GM21423 (cell line): ENCODE measurements around the gene C17orf100.

Experiments used
- ATAC-seq: cut with Tn5 transposase; IDR thresholded peaks from one replicate; pipeline ENCODE4 v1.9.1; 2021; ENCODE audit warnings: mild to moderate bottlenecking, moderate library complexity; ENCODE audit not compliant: unreplicated experiment

Gene C17orf100

GRCh38 chr17:6668219-6668618 lies 16.7 kb downstream of the C17orf100 start:
- no peak for ATAC-seq

GRCh38 chr17:6668727-6669425 lies 17.3 kb downstream of the C17orf100 start:
- no peak for ATAC-seq

DNA sequence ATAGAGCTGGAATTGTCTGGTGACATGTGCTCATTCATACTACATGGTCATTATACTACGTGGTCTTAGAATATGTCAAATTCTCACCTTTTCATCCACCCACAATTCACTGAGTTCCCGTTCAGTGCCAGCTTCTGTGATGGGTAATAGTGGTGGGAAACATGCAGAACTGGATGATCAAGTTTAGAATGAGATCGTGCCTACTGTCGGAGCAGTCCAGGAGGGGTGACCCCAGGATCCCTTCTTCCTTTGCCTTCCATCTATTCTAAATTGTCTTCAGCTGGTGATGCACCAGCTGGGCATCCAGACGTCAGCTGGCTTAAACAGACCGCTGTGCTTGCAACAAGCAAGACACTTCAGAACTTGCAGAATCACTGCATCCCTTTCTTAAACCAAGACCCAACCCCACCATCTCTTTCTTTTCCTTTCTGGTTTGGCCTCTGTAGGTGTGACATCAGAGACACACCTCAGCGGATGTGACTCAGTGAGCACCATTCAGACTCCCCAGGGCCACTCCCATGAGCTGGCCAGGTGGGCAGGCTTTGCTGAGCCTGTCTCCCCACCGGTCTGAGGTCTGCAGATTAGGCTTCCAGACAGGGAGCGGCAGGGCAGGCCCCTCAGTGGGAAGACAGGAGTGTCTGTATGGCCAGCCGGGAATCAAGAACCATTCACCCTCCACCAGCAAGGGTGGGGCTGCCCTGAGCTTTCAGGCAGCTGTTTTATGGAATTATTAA lies 18.1 kb downstream of the C17orf100 start:
- no peak for ATAC-seq

DNA sequence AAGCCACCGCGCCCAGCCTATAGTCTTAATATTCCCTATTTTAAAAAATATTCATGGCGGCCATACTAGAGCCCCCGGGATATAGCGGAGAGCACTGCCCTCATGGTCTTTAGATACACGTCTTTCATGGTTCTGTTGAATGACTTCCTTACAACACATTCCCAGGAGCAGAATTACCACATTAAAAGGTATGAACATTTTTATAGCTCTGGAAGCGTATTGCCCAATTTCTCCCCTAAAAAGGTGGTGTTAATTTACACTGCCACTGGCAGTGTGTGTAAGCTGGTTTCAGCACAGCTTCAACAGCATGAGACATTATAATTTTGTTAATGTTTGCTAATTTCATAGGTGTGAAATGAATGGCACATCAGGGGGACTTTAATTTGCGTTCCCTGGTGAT lies 19.0 kb downstream of the C17orf100 start:
- ATAC-seq, result no peak

DNA sequence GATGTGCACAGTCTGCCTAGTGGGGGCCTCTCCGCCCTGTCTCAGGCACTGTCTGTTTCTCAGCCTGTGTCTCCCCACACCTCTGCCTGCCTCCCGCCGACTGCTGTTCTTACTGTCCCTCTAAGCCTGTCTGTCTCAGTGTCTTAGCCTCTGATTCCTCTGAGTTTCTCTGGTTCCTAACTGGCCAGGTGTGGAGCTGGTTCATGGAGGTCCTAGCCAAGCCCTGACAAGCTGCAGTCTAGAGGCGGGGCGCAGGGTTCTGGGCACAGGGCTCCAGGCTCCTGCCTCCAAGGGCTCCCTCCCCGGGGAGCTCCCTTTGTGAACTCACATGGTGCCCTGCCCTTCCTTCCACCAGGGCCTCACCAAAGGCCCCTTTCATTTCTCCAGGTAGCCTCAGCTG lies 19.4 kb downstream of the C17orf100 start:
- ATAC-seq, result no peak

DNA sequence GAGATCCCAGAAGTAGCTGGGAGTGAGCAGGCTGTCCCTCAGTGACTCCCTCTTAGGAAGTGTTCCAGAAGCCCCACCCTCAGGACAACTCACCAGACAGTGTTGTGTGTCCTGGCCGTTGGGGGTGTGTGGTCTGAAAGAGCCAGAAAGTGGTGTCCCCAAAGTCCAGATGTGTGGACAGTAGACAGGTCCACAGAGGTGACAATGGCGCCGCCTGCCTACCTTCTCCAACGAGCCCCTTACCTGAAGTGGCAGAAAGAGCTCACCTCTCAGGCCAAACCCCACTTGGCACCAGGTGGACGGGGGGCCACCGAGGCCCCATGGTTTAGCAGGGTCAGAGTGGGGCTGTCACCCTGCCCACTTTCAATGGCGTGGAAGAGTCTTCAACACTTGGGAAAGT lies 19.9 kb downstream of the C17orf100 start:
- no peak for ATAC-seq

DNA sequence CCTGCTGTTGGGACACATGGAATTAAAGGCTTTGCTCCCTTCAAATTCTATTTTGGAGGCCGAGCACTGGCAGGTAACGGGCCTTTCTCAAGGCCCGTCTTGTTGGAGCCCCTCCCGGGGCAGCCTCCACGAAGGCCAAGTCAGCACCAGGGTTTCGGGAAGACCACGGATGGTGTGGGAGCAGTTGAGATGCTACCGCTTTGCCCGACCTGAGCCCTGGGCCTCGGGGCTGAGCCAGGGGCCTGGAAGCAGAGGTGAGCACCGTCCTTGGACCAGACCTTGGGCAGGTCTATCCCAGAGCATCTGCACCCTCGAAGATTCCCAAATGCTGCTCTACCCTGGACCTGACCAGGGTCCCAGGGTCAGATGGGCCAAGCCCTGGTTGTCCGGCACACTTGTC lies 23.0 kb downstream of the C17orf100 start:
- ATAC-seq, result no peak

- no peak for ATAC-seq
Observed at GRCh38 chr17:6675201-6675825, 23.8 kb downstream of the C17orf100 start.

GRCh38 chr17:6676802-6677157 lies 25.2 kb downstream of the C17orf100 start:
- no peak for ATAC-seq

DNA sequence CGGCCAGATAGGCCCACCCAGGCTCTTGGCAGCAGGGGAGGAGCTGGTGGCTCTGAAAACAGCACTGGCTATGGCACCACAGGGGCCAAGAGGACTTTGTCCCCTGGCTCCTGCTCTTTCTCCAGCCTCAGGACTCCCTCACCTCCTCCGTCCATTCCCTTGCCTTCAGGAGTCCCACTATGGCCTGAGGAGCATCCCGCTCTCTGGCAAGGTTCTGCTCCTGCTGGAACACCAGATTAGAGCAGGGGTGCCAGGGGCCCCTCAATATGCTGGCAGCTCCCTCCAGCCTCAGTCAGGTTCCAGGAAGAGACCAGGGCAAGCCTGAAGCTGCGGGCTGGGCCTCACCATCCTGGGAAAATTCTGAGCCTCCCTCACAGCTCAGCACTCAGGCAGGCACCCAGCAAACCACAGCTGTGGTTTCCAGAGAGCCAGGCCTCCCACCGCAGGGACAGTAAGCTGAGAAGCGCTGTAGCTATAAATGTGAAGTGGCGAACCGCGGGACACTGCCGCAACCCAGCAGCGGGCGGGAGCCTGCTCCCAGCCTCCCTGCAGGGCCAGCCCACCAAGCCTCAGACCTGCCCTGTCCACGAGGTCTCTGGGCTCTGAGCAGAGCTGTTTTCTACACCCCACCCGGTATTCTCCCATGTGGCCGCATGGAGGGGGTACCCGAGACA lies 25.7 kb downstream of the C17orf100 start:
- ATAC-seq, result no peak

GRCh38 chr17:6677946-6678345 lies 26.4 kb downstream of the C17orf100 start:
- no peak for ATAC-seq

DNA sequence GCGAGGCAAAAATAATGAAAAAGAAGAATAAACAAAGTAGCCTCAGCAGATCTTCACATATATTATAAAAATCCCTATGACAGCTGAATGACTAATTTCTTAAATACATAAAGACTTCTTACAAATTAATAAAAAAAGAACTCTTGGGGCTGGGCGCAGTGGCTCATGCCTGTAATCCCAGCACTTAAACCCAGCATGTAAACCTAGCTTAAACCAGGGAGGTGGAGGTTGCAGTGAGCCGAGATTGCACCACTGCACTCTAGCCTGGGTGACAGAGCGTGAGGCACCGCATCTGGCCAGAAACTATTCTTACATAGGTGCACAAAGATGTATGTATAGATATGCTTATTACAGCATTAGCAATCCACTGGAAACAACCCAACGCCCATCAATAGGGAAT lies 27.7 kb downstream of the C17orf100 start:
- ATAC-seq, result no peak

GRCh38 chr17:6681176-6681575 lies 29.6 kb downstream of the C17orf100 start:
- no peak for ATAC-seq

GRCh38 chr17:6681671-6682070 lies 30.1 kb downstream of the C17orf100 start:
- no peak for ATAC-seq

DNA sequence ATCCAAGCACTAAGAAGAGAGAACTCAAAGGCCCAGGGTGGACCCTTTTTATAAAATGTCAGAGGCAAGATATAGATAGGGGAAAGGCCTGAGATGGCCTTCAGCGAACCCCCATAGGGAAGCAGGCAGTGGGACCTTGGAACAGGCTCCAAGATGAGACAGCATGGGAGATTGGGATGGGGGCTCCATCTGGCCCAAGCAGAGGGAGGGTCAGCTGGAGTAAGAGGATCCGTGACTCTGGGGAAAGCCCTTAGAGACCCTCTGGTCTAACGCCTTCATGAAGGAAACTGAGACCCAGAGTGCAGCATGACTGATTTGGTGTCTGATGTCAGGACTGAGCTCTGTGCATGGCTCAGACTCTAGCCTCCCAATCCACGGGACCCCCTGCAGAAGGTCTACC lies 30.8 kb downstream of the C17orf100 start:
- no peak for ATAC-seq

GRCh38 chr17:6683081-6683684 lies 31.6 kb downstream of the C17orf100 start:
- no peak for ATAC-seq

DNA sequence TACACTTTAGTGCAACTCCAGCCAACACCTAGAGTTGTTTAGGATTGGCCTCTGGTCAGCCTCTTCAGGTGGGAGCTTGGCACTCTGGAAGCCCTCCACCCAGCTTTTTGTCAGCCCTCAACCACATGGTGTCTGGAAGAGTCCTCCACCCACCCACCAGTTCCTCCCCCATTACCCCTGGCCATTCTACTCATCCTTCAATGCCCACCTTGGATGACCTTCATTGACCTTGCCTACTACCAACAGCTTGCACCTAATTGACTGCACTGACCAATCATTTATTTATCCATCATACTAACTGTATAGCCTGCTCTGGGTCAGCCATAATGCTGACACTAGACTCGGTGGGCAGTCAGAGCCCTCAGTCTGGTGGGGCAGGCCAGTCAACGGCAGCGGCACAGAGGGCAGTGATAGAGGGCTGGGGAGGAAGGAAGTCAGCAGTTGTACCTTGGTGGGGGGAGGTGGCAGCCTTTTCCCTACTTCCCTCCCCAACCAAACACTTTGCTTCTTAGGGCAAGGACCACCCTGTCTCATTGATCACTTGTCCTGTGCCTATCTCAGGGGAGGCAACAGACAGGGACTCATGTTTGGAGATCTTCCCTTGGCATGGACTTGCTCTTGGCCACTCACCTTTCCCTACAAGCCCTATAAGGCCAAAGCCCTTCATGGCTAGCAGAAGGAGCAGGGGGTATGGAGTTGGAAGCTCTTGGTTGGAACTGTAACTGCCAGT lies 32.3 kb downstream of the C17orf100 start:
- no peak for ATAC-seq

GRCh38 chr17:6684460-6684783 lies 32.9 kb downstream of the C17orf100 start:
- no peak for ATAC-seq

DNA sequence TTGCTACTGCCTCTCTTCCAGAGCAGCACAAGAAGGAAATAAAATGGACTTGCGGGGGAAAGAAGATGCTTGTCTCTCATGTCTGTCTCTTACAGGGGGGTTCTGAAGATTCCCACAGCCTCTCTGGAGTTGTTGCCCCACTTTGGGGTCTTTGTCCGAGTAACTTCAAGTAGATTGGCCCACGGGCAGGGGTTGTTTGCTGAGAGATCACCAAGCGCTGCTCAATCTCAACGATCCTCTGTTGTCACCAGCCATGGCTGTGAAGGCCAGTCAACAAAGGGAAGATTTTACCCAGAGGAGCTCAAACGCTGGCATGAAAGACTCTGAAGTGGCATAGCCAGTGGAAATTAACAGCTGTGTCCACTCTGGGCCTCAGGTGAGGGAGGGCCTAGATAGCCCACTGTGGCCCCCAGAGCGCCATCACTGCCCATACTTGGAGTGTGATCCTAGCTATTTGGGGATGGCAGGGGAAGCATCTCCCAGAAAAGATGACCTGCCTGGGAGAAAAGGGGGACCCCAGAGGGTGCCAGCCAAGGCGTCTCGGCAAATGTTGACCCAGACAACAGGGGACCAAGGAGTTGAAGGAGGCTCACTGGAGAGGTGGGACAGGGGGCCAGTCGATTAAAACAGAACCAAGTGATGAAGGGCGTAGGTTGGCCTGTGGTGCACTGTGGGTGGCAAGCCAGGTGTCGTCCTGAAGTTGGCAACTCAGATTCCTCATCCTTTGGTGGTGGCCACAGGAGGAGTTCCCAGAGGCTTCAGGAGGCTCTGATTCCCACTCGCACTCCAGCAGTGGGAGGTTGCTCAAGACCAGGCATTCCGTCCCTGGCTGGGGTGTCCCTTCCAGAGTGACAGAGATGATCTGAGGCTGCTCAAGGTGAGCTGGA lies 33.6 kb downstream of the C17orf100 start:
- ATAC-seq, result no peak

DNA sequence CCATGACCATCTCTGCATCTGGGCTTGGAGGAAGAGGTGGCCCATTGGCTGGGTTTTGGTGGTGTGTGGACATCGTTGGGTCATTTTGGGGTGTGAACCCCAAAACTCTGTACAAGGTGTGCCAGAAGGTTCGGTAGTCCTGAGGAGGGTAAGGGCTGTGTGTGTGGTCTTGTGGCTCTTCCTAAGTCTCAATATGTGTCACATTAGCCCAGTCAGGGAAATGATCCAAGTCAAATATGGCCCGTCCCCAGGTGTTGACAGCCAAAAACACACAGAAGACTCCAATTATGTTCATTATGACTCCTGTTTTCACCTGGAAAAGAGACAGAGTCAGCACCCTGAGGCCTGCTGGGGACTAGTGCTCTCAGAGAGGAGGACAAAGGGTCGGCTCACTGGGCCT lies 34.5 kb downstream of the C17orf100 start:
- no peak for ATAC-seq
